Skin epidermis (tissue), 12 donors: ENCODE results near the gene C17orf107.

Experiments
- H3K27ac ChIP-seq, 21 experiments: fragments of 200-600 bp; sonication (generic) in 11 of 21; one replicate each; pipeline ENCODE4 v1.5.0; 2020; ENCODE audit warnings: mild to moderate bottlenecking in 3 of 21, inconsistent platforms in 2 of 21, moderate library complexity in 2 of 21
- H3K4me3 ChIP-seq, 7 experiments: fragments of 200-600 bp; sonication (generic) in 2 of 7; one replicate each; pipeline ENCODE4 v1.5.0; 2020; ENCODE audit warnings: inconsistent platforms in 2 of 7, mild to moderate bottlenecking in 2 of 7, moderate library complexity in 1 of 7

C17orf107 gene

DNA sequence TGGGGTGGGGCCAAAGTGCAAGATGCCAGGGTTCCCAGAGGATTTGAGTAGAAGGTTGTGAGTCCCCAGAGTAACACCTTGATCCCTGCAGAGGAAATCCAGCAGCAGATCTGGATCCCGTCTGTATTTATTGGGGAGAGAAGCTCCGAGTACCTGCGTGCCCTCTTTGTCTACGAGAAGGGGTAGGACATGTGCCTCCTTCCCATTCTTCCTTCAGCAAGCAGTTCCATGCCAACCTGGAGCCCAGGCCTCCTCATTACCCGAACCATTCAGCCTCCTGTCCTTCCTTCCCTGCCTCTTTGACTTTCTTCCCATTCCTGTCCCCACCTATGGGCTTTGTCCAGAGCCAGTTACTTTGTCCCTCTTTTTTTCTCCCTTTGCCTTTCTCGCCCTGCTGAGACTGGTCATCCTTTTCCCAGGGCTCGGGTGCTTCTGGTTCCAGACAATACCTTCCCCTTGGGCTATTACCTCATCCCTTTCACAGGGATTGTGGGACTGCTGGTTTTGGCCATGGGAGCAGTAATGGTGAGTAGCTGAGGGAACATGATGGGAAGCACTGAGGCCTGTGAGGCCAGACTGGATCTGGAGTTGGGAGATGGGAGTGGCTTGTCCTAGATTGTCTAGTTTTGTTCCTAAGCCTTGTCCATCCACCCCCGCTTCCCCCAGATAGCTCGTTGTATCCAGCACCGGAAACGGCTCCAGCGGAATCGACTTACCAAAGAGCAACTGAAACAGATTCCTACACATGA lies 43.6 kb downstream of the C17orf107 start:
- H3K4me3 ChIP-seq: no peak overlapping the region
- H3K27ac ChIP-seq: peak overlapping the region in 11 of 21 experiments; percentile 7 to 100 (median 99)

GRCh38 chr17:4944163-4944553 lies 44.8 kb downstream of the C17orf107 start:
- peak overlapping the region in 20 of 21 experiments; percentile 7 to 100 (median 98) for H3K27ac ChIP-seq

DNA sequence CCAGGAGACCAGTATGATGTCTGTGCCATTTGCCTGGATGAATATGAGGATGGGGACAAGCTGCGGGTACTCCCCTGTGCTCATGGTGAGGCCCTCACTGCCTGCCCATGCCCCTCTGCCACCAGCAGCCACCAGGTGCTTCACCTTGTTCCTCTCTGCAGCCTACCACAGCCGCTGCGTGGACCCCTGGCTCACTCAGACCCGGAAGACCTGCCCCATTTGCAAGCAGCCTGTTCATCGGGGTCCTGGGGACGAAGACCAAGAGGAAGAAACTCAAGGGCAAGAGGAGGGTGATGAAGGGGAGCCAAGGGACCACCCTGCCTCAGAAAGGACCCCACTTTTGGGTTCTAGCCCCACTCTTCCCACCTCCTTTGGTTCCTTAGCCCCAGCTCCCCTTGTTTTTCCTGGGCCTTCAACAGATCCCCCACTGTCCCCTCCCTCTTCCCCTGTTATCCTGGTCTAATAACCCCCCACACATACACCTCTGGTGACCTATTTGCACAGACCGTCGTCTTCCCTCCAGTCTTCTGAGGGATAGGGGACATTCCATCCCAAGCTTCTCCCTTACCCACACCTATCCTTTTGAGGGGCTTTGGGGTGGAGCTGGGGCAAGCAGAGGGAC lies 45.3 kb downstream of the C17orf107 start:
- peak overlapping the region in 5 of 7 experiments; percentile 2 to 100 (median 99) for H3K4me3 ChIP-seq

More at GRCh38 chr17:4944163-4944553, 44.8 kb downstream of the C17orf107 start:
- H3K4me3 ChIP-seq: peak overlapping the region in 3 of 7 experiments; percentile 9 to 100 (median 99)

DNA sequence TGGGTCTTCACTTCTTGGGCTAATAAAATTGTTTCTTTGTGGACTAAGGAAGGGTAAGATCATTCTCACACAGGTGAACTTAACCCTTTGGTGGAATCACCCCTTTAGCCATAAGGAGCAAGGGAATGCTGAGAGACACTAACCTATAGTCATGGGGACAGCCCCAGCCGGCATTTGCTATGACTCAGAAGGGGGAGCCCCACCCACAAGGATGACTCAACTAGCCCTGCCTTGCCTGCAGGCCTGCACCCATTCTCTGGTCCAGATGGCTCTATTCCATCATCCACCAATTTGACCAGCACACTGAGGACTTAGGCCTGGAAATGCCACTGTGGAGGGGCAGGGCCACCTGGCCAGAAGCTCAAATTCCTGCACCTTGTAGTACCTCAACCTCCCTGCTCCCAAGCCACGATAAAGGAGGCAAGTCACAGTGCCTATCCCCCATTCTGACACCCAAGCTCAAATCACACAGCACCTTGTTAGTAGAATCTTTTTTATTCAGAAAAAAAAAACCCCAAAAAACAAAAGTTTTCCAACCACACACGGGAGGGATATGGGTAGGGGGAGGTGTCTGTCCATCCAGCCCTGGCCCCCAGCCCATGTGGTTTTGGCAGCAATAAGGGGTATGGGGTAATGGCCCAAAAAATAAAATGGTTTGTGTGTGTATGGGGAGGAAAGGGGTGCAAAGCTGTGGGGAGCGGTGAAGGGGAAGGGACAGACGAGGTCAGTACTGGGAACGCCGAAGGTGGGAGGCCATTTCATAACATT lies 46.0 kb downstream of the C17orf107 start:
- H3K27ac ChIP-seq: peak overlapping the region in 20 of 21 experiments; percentile 45 to 100 (median 98)
- peak overlapping the region in 6 of 7 experiments; percentile 91 to 100 (median 99) for H3K4me3 ChIP-seq

More for the DNA sequence above, 45.3 kb downstream of the C17orf107 start:
- H3K27ac ChIP-seq: peak overlapping the region in 20 of 21 experiments; percentile 7 to 100 (median 98)

- Histone ChIP-seq H3K27ac (peak overlapping the region in 20 of 21 experiments; percentile 45 to 100 (median 98)), H3K4me3 (peak overlapping the region; percentile 91 to 100 (median 99))
Measured at GRCh38 chr17:4945944-4946280, 46.6 kb downstream of the C17orf107 start.

- peak overlapping the region in 19 of 21 experiments; percentile 90 to 100 (median 99) for H3K27ac ChIP-seq
- peak overlapping the region; percentile 91 to 100 (median 99) for H3K4me3 ChIP-seq
Measured at GRCh38 chr17:4946312-4946976, 47.1 kb downstream of the C17orf107 start.

- Histone ChIP-seq H3K4me3 (peak overlapping the region; percentile 91 to 100 (median 99)), H3K27ac (peak overlapping the region; percentile 83 to 100 (median 99))
Measured at GRCh38 chr17:4947010-4947410, 47.7 kb downstream of the C17orf107 start.

GRCh38 chr17:4947411-4948165 lies 48.3 kb downstream of the C17orf107 start:
- peak overlapping the region; percentile 91 to 100 (median 99) for H3K4me3 ChIP-seq
- H3K27ac ChIP-seq: peak overlapping the region; percentile 83 to 100 (median 99)

DNA sequence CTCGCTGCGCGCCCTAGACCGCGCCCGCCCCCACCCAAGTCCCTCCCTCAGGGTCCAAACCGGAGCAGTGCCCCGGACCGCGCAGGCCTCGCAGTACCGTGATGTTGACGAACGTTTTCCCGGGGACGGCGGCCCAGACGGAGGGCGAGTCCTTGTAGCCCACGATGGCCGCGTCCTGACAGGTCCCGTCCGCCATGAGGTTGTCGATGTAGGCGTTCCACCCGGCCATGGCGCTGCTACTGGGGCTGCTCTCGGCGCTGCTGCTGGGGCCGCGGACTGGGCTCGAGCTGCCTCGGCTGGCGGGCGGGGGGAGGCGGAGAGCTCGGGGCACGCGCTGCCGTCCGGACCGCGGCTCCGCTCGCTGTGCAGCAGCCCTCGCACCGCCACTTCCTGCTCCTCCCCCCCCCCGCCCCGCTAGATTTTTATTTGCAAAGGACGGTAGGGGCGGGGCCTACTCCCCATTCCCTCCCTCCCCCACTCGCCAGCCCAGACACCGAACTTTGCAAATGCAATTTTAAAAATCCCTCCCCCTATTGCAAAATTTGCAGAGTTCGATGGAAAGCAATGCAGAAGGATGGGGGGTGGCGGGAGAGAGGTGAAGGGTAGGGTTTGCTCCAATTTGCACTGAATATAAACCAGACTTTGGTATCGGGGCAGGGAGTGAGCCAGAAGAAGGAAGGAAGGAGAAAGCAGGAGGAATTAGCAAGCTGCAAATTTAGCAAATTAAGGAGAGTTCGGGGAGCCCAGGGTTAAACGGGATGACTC lies 49.0 kb downstream of the C17orf107 start, which contains the start of gene PFN1:
Gene PFN1, minus strand, starts transcription at position 365 of the 765 bp plus-strand sequence. Its CDS starts 136 bp downstream, at position 229.
- H3K4me3 ChIP-seq: peak within 1 kb of the TSS; percentile 91 to 100 (median 99)

GRCh38 chr17:4948931-4949320 lies 49.6 kb downstream of the C17orf107 start:
- Histone ChIP-seq H3K4me3 (peak overlapping the region; percentile 91 to 100 (median 99)), H3K27ac (peak overlapping the region; percentile 78 to 100 (median 99))

More for the DNA sequence above, 49.0 kb downstream of the C17orf107 start, which contains the start of gene PFN1:
- peak within 1 kb of the TSS; percentile 83 to 100 (median 99) for H3K27ac ChIP-seq

DNA sequence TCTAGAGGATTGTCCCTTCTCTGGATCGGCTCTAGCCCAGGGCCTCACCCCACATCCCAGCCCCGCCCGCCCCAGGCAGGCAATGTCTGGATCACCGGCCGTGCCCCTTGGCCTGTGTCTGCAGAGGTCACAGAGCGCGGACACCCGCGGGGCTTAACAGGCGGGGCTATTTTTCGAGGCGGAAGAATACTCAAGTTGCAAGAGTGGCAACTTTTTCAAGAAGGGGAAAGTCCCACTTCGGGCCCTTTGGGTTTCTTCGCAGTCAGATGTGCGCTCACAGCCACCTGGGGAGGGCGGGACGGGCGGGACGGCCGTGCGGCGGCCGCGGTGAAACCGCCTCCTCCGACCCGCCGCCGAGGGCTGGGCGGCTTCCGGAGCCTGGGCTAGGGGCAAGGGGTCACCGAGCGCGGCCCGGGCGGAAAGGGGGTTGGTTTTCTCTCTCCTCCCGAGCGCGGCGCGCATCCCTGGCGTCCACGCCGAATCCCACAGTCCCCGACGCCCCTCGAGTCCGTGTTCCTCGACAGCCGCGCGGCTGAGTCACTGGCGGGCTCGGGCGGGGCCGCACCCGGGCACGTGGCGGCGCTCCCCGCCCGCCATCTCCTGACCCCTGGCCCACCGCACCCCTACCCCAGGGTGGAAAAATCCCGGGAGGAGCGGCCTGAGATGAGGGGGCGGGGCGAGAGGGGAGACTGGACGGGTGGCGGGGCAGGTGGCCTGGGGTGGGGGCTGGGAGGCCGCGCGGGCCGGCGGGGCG lies 50.2 kb downstream of the C17orf107 start:
- Histone ChIP-seq H3K4me3 (peak overlapping the region; percentile 91 to 100 (median 99)), H3K27ac (peak overlapping the region; percentile 78 to 100 (median 99))

DNA sequence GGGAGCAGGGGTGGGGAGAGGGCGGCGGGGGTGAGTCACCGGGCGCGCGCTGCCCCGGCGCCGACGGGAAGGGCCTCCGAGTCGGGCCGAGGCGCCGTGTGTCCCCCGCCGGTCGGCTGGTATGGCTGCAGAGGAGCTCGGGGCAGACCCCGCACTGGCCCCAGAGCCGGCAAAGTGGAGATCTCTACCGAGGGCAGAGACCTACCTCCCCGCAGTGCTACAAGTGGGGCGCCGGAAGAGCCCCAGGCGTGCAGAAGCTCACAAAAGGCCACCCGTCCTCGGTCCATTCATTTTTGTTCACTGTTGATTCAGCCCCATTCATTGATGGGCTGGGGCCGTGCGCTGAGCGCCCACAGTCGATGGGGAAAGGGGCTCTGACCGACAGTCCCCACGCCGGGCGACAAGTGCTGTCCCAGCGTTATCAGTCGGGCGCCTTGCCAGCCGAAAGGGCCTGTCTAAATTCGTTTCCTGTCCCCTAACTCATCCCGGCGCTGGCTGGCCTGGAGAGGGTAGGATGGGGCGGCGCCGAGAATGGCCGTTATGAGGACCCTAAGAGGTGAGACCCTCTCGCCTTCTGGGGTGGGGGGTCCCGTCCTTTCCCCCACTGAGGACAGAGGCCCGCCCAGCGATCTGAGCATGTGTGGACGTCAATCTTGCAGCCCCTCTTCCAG lies 50.9 kb downstream of the C17orf107 start:
- peak overlapping the region; percentile 91 to 100 (median 99) for H3K4me3 ChIP-seq
- peak overlapping the region; percentile 78 to 100 (median 99) for H3K27ac ChIP-seq

DNA sequence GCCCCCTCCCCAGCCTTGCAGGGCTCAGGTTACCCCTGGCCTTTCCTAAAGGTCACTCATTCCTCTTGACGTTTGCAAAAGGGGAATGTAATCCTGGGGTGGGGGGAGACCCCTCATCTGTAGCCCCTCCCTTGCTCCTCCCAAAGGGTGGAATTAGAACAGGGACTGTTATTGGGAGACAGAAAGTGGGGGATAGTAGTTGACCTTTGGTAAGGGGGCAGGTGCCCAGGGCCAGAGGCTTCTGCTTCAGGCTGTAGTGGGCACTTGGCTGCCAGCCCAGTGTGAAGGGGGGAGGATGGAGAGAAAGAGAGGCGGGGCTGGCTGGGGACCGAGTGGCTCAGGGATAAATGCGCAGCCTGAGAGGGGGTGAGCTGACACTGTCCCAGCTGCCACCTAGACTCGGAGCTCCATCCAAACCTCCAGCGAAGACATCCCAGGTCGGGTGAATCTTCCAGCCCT lies 51.4 kb downstream of the C17orf107 start, which contains the start of gene ENO3:
Gene ENO3, plus strand, starts transcription at position 374 of the 459 bp plus-strand sequence. CDS start 711 bp downstream, outside the sequence.
- Histone ChIP-seq H3K27ac (peak within 1 kb of the TSS; percentile 78 to 100 (median 99)), H3K4me3 (peak within 1 kb of the TSS; percentile 91 to 100 (median 99))

DNA sequence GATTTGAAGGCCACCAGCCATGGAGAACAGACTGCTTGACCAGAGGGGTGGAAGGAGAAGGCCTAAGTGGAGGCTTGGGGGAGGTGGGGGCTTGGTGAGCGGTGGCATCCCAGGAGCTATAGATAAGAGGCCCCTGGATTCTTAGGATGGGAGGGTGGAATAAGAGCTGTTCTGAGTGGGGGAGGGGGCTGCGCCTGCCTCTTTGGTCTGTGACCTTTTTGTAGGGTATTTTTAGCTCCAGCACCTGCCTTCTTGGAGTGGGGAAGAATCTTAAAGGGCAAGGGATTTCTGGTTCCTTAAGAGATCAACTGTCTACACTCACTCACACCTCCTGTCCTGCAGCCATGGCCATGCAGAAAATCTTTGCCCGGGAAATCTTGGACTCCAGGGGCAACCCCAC lies 52.1 kb downstream of the C17orf107 start:
- no peak overlapping the region for H3K27ac ChIP-seq

More for the DNA sequence above, 52.1 kb downstream of the C17orf107 start:
- no peak overlapping the region for H3K4me3 ChIP-seq
